GM19397 (cell line): ENCODE data around the gene FER1L5.

Source experiments
- ATAC-seq: cut with Tn5 transposase; IDR thresholded peaks from one replicate; pipeline ENCODE4 v1.9.1; 2021; ENCODE audit warnings: mild to moderate bottlenecking, moderate library complexity; ENCODE audit not compliant: unreplicated experiment

FER1L5 gene

GRCh38 chr2:96642564-96643360, at the start of gene FER1L5:
FER1L5 (plus strand) TSS chr2:96642764; CDS start chr2:96642837, 73 bp downstream.
- no peak for ATAC-seq

DNA sequence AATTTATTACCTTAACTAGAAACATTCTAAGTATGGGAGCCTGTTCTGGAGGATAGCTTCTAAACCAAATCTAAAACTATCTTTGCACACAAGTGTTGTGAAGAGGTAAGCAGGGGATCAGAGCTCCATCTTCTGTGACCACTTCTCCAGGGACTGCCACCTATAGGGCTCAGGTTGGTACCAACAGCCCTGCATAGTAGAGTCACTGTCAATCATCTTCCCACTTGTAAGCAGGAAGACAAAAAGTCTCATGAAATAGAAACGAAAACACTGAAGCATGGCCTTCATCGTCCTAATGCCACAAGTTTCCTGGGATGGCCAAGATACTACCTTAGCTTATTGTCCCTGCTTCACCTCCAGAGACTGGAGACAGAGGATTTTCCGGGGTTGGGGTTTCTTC, 48.3 kb upstream of the FER1L5 start:
- no peak for ATAC-seq

DNA sequence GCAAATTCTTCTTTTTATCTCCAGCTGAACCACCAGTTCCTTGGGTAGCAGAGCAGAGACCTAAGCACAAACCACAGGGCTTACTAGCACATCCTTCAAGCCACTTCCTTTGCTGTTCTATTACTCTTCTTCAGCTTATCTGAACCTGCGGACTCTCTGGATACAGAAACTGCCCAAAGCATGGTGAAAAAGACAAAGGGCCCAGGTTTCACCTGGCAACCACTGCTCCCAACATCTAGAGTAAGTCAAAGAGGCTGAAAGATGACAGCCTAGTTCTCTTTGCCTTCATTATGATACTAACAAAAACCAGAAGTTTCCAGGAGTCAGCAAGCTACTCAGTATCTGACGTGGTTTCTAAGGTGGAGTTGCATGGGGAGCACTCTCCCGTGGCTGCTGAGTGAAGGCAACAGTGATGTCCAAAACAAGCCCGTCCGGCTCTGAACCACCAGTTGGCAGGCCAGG, 47.8 kb upstream of the FER1L5 start:
- no peak for ATAC-seq

GRCh38 chr2:96596596-96596995, 46.0 kb upstream of the FER1L5 start:
- no peak for ATAC-seq

DNA sequence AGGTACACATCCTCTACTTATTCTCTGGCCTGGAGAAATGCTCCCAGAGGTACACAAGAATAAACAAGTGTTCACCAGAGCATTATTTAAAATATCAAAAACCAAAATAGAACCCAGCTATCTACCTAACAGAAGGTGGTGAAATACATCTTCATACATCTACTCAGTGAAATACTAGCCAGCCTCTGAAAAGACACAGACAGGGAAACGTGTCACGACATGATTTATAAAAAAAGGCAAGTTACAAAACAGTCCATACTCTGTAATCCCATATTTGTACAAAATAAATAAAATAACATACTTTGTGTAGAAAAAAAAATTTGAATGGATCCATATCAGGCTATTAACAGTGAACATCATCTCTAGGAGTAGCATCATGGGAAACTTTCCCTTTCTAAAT, 42.6 kb upstream of the FER1L5 start:
- ATAC-seq: no peak

DNA sequence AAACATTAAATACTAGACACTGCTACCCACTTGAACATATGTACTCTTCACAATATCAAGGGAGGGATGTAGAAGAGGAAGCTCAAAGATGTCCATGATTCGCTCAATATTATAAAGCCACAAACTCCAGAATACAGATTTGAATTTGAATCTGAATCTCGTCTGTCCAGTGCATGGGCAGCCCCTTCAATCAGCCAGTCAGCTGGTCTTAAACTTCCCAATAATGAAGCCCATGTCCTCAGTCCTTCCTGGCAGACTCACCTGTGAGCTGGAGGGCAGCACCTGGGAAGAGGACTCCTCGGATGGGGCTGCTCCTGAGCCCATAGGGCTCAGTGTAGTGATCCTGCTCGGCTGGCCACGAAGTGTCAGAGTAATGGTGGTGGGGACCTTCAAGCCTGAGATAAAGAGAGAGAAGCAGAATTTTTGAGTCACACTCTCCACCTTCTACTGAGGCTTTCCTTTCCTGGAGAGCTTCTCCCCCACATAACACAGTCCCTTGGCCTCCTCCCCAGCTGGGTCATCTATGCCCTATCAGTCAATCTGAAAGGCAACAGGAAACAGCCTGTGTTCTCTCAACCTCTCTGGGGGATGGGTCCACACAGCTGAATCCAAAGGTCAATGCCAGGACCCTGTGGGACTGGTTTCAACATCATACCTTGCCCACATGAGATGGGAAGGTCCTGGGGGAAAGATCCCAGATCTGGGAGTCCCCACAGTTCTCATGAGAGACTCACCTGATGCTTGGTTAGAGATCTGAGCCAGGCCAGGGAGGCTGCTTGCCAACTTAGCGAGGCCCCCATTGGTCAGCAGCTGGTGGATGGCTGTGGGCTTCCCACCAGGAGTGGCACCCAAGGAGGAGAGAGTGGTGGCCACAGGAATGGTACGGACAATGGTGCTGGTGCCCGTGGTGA, 40.9 kb upstream of the FER1L5 start:
- ATAC-seq: no peak

DNA sequence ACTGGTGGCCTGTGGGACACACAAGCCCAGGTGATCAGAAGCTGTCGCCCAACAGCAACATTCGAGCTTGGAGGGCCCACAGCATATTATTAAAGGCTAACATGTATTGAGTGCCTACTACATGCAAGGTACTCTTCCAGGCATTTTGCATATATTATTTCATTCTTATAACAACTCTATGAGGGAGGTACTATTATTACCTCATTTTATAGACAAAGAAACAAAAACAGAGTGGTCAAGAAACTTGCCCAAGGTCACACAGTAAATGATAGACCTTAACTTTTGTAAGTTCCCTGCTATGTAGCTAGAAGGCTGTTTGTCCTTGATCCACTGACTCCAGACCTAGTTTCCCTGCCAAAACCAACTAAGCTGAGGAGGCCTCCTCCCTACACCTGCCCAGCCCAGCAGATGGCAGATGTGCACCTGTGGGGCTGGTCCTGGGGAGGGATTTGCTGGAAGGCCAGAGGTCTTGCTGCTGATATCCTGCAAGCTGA, 40.2 kb upstream of the FER1L5 start:
- no peak for ATAC-seq

GRCh38 chr2:96604104-96604503, 38.5 kb upstream of the FER1L5 start:
- ATAC-seq: no peak

DNA sequence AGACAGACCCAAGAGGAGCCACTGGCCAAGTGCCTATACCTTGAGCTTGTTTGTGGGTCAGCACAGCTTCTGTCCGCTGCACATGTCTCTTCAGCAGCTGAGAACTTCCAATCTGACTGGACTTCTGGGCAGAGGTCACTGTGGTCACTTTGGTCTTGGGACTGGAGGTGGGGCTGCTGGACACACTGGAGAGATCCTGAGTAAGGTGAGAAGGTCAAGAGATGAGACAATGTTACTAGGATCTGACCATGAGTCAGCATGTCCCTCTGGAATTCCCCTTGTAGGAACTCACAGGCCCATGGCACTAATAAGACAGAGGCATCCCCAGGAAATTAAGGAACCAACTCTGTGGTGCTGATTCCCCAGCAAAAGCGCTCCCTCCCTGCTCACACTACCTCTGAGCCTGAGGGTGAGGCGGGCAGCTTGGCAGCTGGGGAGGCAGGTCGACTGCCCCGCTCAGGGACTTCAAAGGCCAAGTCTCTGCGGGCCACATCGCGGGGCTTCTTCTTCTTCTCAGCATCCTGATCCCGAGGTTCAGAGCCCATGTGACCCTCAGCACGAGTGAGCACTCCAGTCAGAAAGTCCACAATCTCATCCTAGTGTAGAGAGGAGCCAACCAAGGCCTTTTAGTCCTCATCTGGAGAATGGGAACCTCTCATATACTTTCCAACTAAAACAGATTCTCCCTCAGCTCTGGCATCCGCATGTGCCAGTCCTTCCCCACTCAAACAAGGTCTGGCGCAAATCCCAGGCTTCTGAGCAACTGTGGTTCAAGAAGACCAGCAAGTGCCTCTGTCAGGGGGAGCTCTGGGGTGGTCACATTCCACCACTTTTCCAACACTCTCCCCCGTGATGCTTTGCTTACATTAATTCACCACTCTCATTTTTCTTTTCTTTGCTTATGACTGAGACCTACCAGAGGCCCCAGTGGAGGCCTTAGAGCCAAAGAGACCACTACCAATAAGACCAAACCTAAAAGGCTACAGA, 33.8 kb upstream of the FER1L5 start:
- ATAC-seq: no peak

GRCh38 chr2:96616128-96616527, 26.4 kb upstream of the FER1L5 start:
- no peak for ATAC-seq

GRCh38 chr2:96616535-96616934, 26.0 kb upstream of the FER1L5 start:
- ATAC-seq: no peak

DNA sequence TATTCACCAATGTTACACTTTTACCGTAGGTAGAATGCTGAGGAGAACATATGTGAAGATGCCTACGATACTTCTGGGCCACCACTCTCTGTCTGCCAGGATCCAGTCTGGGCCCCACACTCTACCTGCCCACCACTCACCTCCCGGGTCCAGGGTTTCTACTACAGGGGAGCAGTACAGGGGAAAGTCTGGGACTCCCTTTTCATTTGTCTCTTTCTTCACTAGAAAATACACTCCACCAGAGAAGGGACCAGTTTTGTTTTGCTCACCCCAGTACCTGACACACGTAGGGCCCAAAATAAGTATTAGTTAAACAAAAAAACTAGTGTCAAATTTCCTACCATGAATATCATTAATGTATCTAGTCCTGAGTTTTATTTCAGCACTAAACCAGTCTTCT, 25.6 kb upstream of the FER1L5 start:
- ATAC-seq: no peak

- no peak for ATAC-seq
Measured at GRCh38 chr2:96618596-96619283, 23.8 kb upstream of the FER1L5 start.

GRCh38 chr2:96622544-96622943, 20.0 kb upstream of the FER1L5 start:
- no peak for ATAC-seq

- ATAC-seq: no peak
Measured at GRCh38 chr2:96623116-96623515, 19.4 kb upstream of the FER1L5 start.

- ATAC-seq: no peak
Measured at GRCh38 chr2:96625571-96626552, 16.7 kb upstream of the FER1L5 start.

GRCh38 chr2:96626553-96626942, 16.0 kb upstream of the FER1L5 start:
- ATAC-seq: no peak

- no peak for ATAC-seq
Measured at GRCh38 chr2:96631804-96632435, 10.6 kb upstream of the FER1L5 start.
